ENCODE results near the gene DTNBP1. TPM values are rescaled to one million over a fixed set of nuclear protein-coding genes. Genes with fewer than 3 reads are reported as not detected.

DTNBP1 gene
- total and polyA plus RNA-seq, 2 of the 4 experiments (the other 2 are of a cell fraction): 4.8 to 18.7 TPM

DNA sequence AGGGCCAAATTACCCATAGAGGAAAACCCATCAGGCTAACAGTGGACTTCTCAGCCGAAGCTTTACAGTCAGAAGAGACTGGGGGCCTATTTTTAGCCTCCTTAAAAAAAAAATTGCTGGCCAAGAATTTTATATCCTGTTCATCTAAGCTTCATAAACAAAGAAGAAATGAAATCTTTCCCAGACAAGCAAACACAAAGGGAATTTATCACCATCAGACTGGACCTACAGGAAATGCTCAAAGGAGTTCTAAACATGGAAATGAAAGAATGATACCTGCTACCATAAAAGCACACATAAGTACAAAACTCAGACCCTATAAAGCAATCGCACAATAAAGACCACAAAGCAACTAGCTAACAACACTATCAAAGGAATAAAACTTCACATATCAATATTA lies 19.3 kb downstream of the DTNBP1 start:
- CTCF ChIA-PET: interaction anchor here (1.0 kb wide), 1 partner anchor 11 kb away, joined by 8 read pairs; no protein-coding TSS in a partner anchor

More for the DNA sequence above, 19.3 kb downstream of the DTNBP1 start:
- H4K8ac ChIP-seq (ENCODE audit: low read depth in 2 of 2, low read length in 2 of 2): no peak overlapping the region
- ATAC-seq (ENCODE audit: low read depth) (no peak), DNase-seq (no peak)
- H2BK120ac ChIP-seq (ENCODE audit: low read depth, low read length): no peak overlapping the region
- H3K56ac ChIP-seq (ENCODE audit: extremely low read depth, insufficient read depth, low read length): no peak overlapping the region
- H3K27ac ChIP-seq (ENCODE audit: insufficient read depth, low read length): no peak overlapping the region
- H2AK9ac ChIP-seq (replicated peaks; ENCODE audit: low read depth, low read length, poor library complexity): no peak overlapping the region
- in situ Hi-C loops (cut with MboI; ENCODE audit: low sequenced_read_pairs): no loop called here
- no peaks in the 10 kb centered on the region for H3K27me3 ChIP-seq (ENCODE audit: control insufficient read depth, insufficient read depth, low read length)
- BruUV-seq (replicated peaks): no TSS peak
- no peak overlapping the region for H2BK20ac ChIP-seq (ENCODE audit: low read depth, low read length)
- H3K9me3 ChIP-seq (ENCODE audit: control insufficient read depth, insufficient read depth, low read length): peaks cover 8% of the 10 kb centered on the region
- TF ChIP-seq MAFK (IDR thresholded peaks at IDR 0.05; ENCODE audit: low read depth, low read length) (no peak), RCOR1 (IDR thresholded peaks at IDR 0.05; ENCODE audit: insufficient replicate concordance, low read length) (no peak), NFE2L2 (IDR thresholded peaks at IDR 0.05; ENCODE audit: low read depth, low read length) (no peak), BHLHE40 (IDR thresholded peaks at IDR 0.05; ENCODE audit: low read depth, low read length) (no peak), SMC3 (IDR thresholded peaks at IDR 0.05; ENCODE audit: low read depth, low read length) (no peak), RAD21 (IDR thresholded peaks at IDR 0.05; ENCODE audit: low read length) (no peak), RFX5 (IDR thresholded peaks at IDR 0.05; ENCODE audit: low read depth, low read length) (no peak), MAZ (IDR thresholded peaks at IDR 0.05; ENCODE audit: borderline replicate concordance, low read depth, low read length) (no peak), CEBPB (IDR thresholded peaks at IDR 0.05; ENCODE audit: low read depth, low read length) (no peak), CHD1 (IDR thresholded peaks at IDR 0.05; ENCODE audit: low read depth, low read length) (no peak), MXI1 (IDR thresholded peaks at IDR 0.05; ENCODE audit: borderline replicate concordance, low read depth, low read length) (no peak)
- TF ChIP-seq, protein P1, sequence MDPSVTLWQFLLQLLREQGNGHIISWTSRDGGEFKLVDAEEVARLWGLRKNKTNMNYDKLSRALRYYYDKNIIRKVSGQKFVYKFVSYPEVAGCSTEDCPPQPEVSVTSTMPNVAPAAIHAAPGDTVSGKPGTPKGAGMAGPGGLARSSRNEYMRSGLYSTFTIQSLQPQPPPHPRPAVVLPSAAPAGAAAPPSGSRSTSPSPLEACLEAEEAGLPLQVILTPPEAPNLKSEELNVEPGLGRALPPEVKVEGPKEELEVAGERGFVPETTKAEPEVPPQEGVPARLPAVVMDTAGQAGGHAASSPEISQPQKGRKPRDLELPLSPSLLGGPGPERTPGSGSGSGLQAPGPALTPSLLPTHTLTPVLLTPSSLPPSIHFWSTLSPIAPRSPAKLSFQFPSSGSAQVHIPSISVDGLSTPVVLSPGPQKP (IDR thresholded peaks at IDR 0.05; ENCODE audit: borderline replicate concordance, low read depth, low read length): no peak
- TF ChIP-seq, protein P2, sequence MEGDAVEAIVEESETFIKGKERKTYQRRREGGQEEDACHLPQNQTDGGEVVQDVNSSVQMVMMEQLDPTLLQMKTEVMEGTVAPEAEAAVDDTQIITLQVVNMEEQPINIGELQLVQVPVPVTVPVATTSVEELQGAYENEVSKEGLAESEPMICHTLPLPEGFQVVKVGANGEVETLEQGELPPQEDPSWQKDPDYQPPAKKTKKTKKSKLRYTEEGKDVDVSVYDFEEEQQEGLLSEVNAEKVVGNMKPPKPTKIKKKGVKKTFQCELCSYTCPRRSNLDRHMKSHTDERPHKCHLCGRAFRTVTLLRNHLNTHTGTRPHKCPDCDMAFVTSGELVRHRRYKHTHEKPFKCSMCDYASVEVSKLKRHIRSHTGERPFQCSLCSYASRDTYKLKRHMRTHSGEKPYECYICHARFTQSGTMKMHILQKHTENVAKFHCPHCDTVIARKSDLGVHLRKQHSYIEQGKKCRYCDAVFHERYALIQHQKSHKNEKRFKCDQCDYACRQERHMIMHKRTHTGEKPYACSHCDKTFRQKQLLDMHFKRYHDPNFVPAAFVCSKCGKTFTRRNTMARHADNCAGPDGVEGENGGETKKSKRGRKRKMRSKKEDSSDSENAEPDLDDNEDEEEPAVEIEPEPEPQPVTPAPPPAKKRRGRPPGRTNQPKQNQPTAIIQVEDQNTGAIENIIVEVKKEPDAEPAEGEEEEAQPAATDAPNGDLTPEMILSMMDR (conservative IDR thresholded peaks at IDR 0.05; ENCODE audit: low read depth, low read length): no peak
- TF ChIP-seq, protein P3, sequence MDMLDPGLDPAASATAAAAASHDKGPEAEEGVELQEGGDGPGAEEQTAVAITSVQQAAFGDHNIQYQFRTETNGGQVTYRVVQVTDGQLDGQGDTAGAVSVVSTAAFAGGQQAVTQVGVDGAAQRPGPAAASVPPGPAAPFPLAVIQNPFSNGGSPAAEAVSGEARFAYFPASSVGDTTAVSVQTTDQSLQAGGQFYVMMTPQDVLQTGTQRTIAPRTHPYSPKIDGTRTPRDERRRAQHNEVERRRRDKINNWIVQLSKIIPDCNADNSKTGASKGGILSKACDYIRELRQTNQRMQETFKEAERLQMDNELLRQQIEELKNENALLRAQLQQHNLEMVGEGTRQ (IDR thresholded peaks at IDR 0.05; ENCODE audit: low read depth, low read length): no peak
- no peak overlapping the region for H3K4me2 ChIP-seq (ENCODE audit: low read depth, low read length)
- H3K4me1 ChIP-seq (ENCODE audit: control insufficient read depth, insufficient read depth, low read length): no peaks in the 10 kb centered on the region
- intact Hi-C loops (cut with micrococcal nuclease): no loop called here
- no peak overlapping the region for H3K9ac ChIP-seq (ENCODE audit: low read depth, low read length)
- no peak overlapping the region for H3K23ac ChIP-seq (ENCODE audit: low read depth, low read length)
- H3K14ac ChIP-seq (replicated peaks; ENCODE audit: low read depth, low read length): no peak overlapping the region
- H4K91ac ChIP-seq (ENCODE audit: insufficient read depth, low read depth, low read length): no peak overlapping the region
- H3K9me1 ChIP-seq (ENCODE audit: insufficient read depth, low read length): no peaks in the 10 kb centered on the region
- POLR2A ChIA-PET (ENCODE audit: unreplicated experiment): no interaction called here
- H3K4ac ChIP-seq (ENCODE audit: low read depth, low read length): no peak overlapping the region
- H2AK5ac ChIP-seq (ENCODE audit: low read depth, low read length): no peak overlapping the region
- H3K79me1 ChIP-seq (ENCODE audit: low read depth in 1 of 2, low read length in 2 of 2): peaks cover 0 to 5% of the 10 kb centered on the region in 2 experiments; a peak in 1 of 4 replicates
- no peaks in the 10 kb centered on the region for H3K36me3 ChIP-seq (ENCODE audit: control insufficient read depth, insufficient read depth, low read length)
- no peak overlapping the region for H3K4me3 ChIP-seq (ENCODE audit: insufficient read depth, low read depth, low read length)
- H2BK5ac ChIP-seq (ENCODE audit: low read depth, low read length, poor library complexity, severe bottlenecking): no peak overlapping the region
- H3K18ac ChIP-seq (ENCODE audit: low read depth, low read length): no peak overlapping the region
- no peak overlapping the region for H2AFZ ChIP-seq (replicated peaks; ENCODE audit: low read length, poor library complexity)
- no peak overlapping the region for H4K5ac ChIP-seq (ENCODE audit: low read depth, low read length)
- H2BK15ac ChIP-seq (ENCODE audit: low read depth, low read length): no peak overlapping the region
- no peaks in the 10 kb centered on the region for H4K20me1 ChIP-seq (ENCODE audit: insufficient read depth, low read length)
- dilution Hi-C loops (cut with HindIII; ENCODE audit: low sequenced_read_pairs, unreplicated experiment): no loop called here
- no CpG with 5 or more reads among the region's 2 CpGs for WGBS, 2 experiments (ENCODE audit: extremely low coverage in 2 of 2, insufficient read length in 1 of 2)
